ENCODE measurements around the gene SH3RF3.

The SH3RF3 gene

GRCh38 chr2:109211315-109211714 lies 82.3 kb downstream of the SH3RF3 start:
- H3K4me3 ChIP-seq (ENCODE audit: low read depth, low read length): no peak overlapping the region
- TF ChIP-seq CTCF (IDR thresholded peaks at IDR 0.05; ENCODE audit: borderline replicate concordance, insufficient read depth, low read depth, low read length): no peak

GRCh38 chr2:109212836-109213563 lies 84.0 kb downstream of the SH3RF3 start:
- no peak for TF ChIP-seq CTCF (IDR thresholded peaks at IDR 0.05; ENCODE audit: borderline replicate concordance, insufficient read depth, low read depth, low read length)
- H3K4me3 ChIP-seq (ENCODE audit: low read depth, low read length): no peak overlapping the region

- no peak overlapping the region for H3K4me3 ChIP-seq (ENCODE audit: low read depth, low read length)
- no peak for TF ChIP-seq CTCF (IDR thresholded peaks at IDR 0.05; ENCODE audit: borderline replicate concordance, insufficient read depth, low read depth, low read length)
Observed at GRCh38 chr2:109213646-109214433, 84.8 kb downstream of the SH3RF3 start.

GRCh38 chr2:109214651-109215371 lies 85.8 kb downstream of the SH3RF3 start:
- H3K4me3 ChIP-seq (ENCODE audit: low read depth, low read length): no peak overlapping the region
- TF ChIP-seq CTCF (IDR thresholded peaks at IDR 0.05; ENCODE audit: borderline replicate concordance, insufficient read depth, low read depth, low read length): no peak

- no peak for TF ChIP-seq CTCF (IDR thresholded peaks at IDR 0.05; ENCODE audit: borderline replicate concordance, insufficient read depth, low read depth, low read length)
- no peak overlapping the region for H3K4me3 ChIP-seq (ENCODE audit: low read depth, low read length)
Observed at GRCh38 chr2:109215866-109216265, 86.9 kb downstream of the SH3RF3 start.

GRCh38 chr2:109216332-109216731 lies 87.3 kb downstream of the SH3RF3 start:
- no peak for TF ChIP-seq CTCF (IDR thresholded peaks at IDR 0.05; ENCODE audit: borderline replicate concordance, insufficient read depth, low read depth, low read length)
- H3K4me3 ChIP-seq (ENCODE audit: low read depth, low read length): no peak overlapping the region
